Suppressor macrophage treated with lipopolysaccharide for 1 hour (primary cell): ENCODE results near the gene NR6A1.
A peak's percentile ranks its signal among the peaks of the same experiment; 100 is the strongest.
"Not testable (repeated sequence)": the region's sequence is repeated elsewhere in the genome, so short reads cannot be mapped to it uniquely, and the experiment has no call there.

Experiments
- DNase-seq, 3 donors: peaks; one replicate each; pipeline ENCODE4 v3.0.0-alpha.2; 2020 to 2022

The NR6A1 gene

GRCh38 chr9:124758061-124758460 is 13.1 kb downstream of the NR6A1 start:
- DNase-seq, result peak; percentile 84 to 94 (median 92)

GRCh38 chr9:124757616-124758015 is 13.5 kb downstream of the NR6A1 start:
- DNase-seq, result no peak

- no peak for DNase-seq
Observed at GRCh38 chr9:124756011-124756410, 15.1 kb downstream of the NR6A1 start.

GRCh38 chr9:124755061-124755460 is 16.1 kb downstream of the NR6A1 start:
- no peak for DNase-seq

- DNase-seq, result peak in 1 of 3 donors; percentile 21
Observed at GRCh38 chr9:124754289-124754688, 16.8 kb downstream of the NR6A1 start.

GRCh38 chr9:124752967-124753366 is 18.1 kb downstream of the NR6A1 start:
- no peak for DNase-seq

GRCh38 chr9:124749781-124750180 is 21.3 kb downstream of the NR6A1 start:
- no peak for DNase-seq

GRCh38 chr9:124749284-124749683 is 21.8 kb downstream of the NR6A1 start:
- DNase-seq, result no peak

GRCh38 chr9:124747065-124747464 is 24.0 kb downstream of the NR6A1 start:
- no peak for DNase-seq

GRCh38 chr9:124743686-124744348 is 27.3 kb downstream of the NR6A1 start:
- no peak for DNase-seq

- no peak for DNase-seq
Observed at GRCh38 chr9:124742940-124743339, 28.2 kb downstream of the NR6A1 start.

GRCh38 chr9:124741662-124742061 is 29.4 kb downstream of the NR6A1 start:
- DNase-seq, result peak; percentile 20 to 55 (median 47)

- DNase-seq, result no peak
Observed at GRCh38 chr9:124741149-124741548, 30.0 kb downstream of the NR6A1 start.

- no peak for DNase-seq
Observed at GRCh38 chr9:124739360-124739759, 31.8 kb downstream of the NR6A1 start.

GRCh38 chr9:124738075-124738474 is 33.0 kb downstream of the NR6A1 start:
- not testable (repeated sequence) for DNase-seq

GRCh38 chr9:124735121-124735520 is 36.0 kb downstream of the NR6A1 start:
- peak; percentile 13 to 39 (median 36) for DNase-seq

GRCh38 chr9:124734741-124735083 is 36.4 kb downstream of the NR6A1 start:
- DNase-seq, result not testable (repeated sequence)

GRCh38 chr9:124733964-124734740 is 37.0 kb downstream of the NR6A1 start:
- DNase-seq, result no peak

GRCh38 chr9:124730772-124731171 is 40.3 kb downstream of the NR6A1 start:
- DNase-seq, result no peak

GRCh38 chr9:124726886-124727285 is 44.2 kb downstream of the NR6A1 start:
- DNase-seq, result no peak

- no peak for DNase-seq
Observed at GRCh38 chr9:124725068-124725452, 46.1 kb downstream of the NR6A1 start.

GRCh38 chr9:124724415-124725067 is 46.6 kb downstream of the NR6A1 start:
- no peak for DNase-seq

GRCh38 chr9:124723352-124723751 is 47.8 kb downstream of the NR6A1 start:
- no peak for DNase-seq
